GOT3 (cell line): ENCODE measurements around the gene IFNA1.
"Not testable (repeated sequence)": the region's sequence is repeated elsewhere in the genome, so short reads cannot be mapped to it uniquely, and the experiment has no call there.

ENCODE experiments used
- DNase-seq: peaks from one replicate; lab custom pipeline; 2025; ENCODE audit warnings: mixed read lengths; lab: John Stamatoyannopoulos, UW

The IFNA1 gene

GRCh38 chr9:21449312-21449711, 9.1 kb downstream of the IFNA1 start:
- DNase-seq, result not testable (repeated sequence)

- no peak for DNase-seq
Observed at GRCh38 chr9:21450733-21451394, 10.6 kb downstream of the IFNA1 start.

GRCh38 chr9:21452681-21453080, 12.4 kb downstream of the IFNA1 start:
- DNase-seq, result no peak

GRCh38 chr9:21454149-21454548, 13.9 kb downstream of the IFNA1 start:
- no peak for DNase-seq

GRCh38 chr9:21455320-21455719, 15.1 kb downstream of the IFNA1 start:
- no peak for DNase-seq

- no peak for DNase-seq
Observed at GRCh38 chr9:21461377-21461776, 21.1 kb downstream of the IFNA1 start.

GRCh38 chr9:21465138-21465537, 24.9 kb downstream of the IFNA1 start:
- no peak for DNase-seq

GRCh38 chr9:21465859-21466518, 25.8 kb downstream of the IFNA1 start:
- no peak for DNase-seq

- DNase-seq, result no peak
Observed at GRCh38 chr9:21470126-21470525, 29.9 kb downstream of the IFNA1 start.

- DNase-seq, result no peak
Observed at GRCh38 chr9:21473236-21473635, 33.0 kb downstream of the IFNA1 start.

- DNase-seq, result no peak
Observed at GRCh38 chr9:21477466-21477865, 37.2 kb downstream of the IFNA1 start.

- no peak for DNase-seq
Observed at GRCh38 chr9:21479152-21479702, 39.0 kb downstream of the IFNA1 start.

GRCh38 chr9:21481470-21482056, 41.3 kb downstream of the IFNA1 start:
- no peak for DNase-seq

GRCh38 chr9:21482213-21482612, 42.0 kb downstream of the IFNA1 start, which contains the start of gene IFNE:
Gene IFNE, minus strand, starts transcription at chr9:21482313. Its CDS starts 619 bp downstream, at chr9:21481694.
- DNase-seq, result no peak
